GM12801 (cell line): Measurements from ENCODE around the gene ELAVL2.

Experiments used
- TF ChIP-seq, protein P1 (sequence below): IDR thresholded peaks from one replicate; pipeline ENCODE4 v1.5.1; 2011; ENCODE audit warnings: control low read depth; ENCODE audit not compliant: insufficient read length; ENCODE audit errors: extremely low read depth

Gene ELAVL2

DNA sequence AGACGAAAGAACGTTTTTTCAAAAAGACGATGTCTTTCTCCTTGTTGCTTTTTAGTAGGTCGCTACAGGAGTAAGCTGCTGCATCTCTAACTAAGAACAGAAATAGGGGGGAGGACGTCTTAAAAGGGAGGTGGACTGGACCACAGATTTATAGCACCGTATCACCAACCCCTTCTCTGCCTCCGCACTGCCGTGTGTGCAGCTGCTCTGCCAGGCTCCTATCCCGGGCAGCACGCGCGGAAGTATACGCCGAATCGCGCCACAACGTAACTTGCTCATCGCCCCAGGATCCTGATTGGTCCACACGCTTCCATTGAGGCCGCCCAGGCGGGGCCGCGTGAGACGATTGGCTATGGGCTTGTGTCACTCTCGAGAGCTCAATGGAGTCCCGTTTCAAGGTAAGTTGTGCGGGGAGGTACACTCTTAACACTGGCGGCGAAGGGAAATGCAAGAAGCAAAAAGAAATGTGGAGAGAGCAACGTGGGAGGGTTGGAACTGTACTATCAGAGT is at the start of gene ELAVL2:
TSS of gene ELAVL2 (minus strand) at position 121 of the 510 bp plus-strand sequence. CDS start 64,006 bp downstream, outside the sequence.
- TF ChIP-seq, protein P1, sequence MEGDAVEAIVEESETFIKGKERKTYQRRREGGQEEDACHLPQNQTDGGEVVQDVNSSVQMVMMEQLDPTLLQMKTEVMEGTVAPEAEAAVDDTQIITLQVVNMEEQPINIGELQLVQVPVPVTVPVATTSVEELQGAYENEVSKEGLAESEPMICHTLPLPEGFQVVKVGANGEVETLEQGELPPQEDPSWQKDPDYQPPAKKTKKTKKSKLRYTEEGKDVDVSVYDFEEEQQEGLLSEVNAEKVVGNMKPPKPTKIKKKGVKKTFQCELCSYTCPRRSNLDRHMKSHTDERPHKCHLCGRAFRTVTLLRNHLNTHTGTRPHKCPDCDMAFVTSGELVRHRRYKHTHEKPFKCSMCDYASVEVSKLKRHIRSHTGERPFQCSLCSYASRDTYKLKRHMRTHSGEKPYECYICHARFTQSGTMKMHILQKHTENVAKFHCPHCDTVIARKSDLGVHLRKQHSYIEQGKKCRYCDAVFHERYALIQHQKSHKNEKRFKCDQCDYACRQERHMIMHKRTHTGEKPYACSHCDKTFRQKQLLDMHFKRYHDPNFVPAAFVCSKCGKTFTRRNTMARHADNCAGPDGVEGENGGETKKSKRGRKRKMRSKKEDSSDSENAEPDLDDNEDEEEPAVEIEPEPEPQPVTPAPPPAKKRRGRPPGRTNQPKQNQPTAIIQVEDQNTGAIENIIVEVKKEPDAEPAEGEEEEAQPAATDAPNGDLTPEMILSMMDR, result no peak

DNA sequence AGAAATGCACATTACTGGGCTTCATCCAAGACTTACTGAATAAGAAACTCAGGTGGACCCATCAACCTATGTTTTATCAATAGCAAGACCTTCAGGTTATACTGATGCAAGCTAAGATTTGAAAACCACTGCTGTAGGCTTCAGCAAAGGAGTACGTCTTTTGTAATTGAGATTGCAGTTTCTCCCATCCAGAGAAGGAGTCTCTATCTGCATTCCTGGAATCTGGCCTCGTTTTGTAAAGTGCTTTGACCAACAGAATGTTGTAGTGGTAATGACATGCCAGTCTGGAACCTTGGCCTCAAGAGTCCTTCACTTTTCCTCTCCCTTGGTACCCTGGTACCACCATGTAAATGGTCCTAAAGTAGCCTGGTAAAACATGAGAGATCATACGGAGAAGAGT is 32.2 kb upstream of the ELAVL2 start:
- TF ChIP-seq, protein P1, result no peak

DNA sequence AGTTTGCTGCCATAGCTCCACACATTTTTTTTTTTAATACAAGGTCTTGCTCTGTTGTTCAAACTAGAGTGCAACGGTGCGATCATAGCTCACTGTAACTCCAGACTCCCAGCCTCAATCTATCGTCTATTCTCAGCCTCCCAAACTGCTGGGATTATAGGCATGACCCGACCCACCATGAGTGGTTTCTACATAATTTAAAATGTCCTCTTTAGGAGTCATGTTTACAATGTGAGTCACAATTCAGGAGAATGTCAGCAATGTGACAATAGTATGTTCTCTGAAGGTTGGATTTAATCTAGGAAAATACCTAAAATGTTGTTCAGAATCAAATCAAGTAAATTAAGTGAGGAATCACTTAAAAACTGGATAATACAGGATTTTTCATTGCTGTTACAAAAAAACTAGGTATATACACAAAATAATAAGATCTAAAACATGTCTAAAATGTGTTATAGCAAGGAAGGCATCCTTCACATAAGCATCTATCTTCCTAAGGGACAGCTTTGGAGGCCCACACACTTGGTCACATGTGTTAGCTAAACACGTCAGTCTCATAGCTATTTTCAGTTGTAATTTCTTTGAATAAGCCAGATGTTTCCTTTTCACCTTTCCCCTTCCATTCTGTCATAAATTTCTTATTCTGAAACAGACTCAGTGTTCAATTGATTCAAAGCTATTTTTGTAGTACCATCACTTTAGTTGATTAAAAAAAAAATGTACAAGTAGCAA is 30.0 kb upstream of the ELAVL2 start:
- TF ChIP-seq, protein P1, result no peak

DNA sequence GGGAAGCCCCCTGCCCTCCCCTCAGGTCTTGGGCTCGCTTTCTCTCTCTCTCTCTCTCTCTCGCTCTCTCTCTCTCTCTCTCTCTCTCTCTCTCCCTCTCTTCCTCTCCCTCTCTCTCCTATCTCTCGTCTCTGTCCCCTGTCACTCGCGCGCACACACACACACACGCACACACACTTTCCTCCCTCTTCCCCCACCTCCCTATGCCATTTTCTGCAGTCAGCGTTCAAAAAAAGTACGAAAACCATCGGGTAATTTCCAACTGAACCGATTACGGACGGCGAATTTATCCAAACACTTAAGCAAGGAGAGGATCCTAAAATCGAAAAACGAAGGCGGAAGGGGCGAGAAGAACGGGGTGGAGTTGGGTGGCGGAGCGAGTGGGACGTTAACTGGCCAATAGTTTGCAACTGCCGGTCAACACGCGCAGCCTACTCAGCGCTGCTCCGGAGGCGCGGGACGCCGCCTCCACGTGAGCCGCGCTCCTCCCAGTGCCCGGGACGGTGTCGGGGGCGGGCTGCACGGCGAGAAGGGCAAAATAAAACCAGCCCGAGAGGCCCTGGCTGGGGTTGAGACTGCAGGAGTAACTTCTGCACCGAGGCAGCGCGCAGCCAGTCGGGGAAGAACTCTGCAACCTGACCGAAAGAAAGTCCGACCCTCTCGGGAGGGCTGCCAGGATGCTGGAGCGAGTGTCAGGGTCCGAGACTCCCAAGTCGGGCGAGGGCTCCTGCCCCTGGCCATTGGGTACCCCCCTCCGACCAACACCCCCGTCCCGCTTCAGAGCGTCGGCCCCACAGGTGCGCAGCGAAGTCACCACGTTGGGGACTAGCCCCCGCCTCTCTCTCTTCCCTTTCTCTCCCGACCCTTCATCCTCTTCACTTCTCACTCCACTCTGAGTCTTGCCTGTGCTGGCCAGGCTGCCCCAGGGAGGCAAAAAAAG is 24.9 kb upstream of the ELAVL2 start:
- TF ChIP-seq, protein P1, result no peak

DNA sequence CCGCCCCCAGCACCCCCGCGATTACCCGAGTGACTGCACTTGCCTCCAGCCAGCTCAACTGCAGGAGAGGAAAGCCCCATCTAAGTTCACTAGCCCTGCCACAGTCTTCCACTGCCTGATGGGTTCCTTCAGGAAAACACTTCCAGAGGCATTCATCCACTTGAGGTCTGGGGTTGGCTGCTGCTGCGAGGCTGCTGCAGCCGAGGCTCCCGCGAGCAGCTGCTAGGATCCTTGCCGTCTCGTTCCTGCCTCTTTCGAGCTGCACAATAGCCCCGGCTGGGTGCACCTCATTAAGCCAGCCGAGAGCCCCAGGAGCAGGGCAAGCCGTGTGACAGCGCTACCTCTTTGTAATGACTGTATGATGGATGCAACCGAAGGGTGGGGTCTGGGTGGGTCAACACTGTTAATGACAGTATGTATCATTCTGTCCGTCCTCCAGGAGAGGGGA is 24.2 kb upstream of the ELAVL2 start:
- TF ChIP-seq, protein P1, result no peak

DNA sequence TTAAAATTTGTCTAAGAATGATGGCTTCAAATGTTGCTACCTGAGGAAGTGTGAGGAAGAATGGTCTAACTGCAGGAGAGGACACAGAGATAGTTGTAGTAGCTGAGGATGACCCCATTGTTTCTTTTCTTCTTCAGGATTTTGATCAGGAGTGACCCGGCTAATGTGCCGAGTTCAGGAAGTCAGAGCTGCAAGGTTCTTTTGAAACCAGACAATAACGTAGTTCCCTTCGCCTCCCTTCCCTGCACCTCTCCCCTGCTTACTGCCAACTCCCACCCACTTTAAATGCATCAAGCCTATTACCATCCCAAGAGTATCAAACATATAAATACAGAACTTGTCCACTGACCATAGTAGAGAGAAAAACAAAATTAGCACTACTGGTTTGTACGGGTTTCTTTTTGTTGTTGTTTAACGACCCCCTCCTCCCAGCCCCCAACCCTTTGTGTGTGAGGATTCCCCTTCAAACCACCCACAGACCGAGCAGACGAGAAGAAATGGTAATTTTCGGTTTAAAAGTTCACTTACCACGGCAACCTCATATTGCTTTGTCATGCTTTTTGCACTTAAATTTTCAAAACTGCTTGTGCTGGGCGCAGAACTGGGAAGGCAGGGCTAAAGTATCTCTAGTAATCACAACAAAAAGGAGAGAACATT is 23.5 kb upstream of the ELAVL2 start:
- TF ChIP-seq, protein P1, result no peak
